H9 (cell line): Measurements from ENCODE around the gene IL20RA. TPM values are rescaled to one million over a fixed set of nuclear protein-coding genes. Genes with fewer than 3 reads are reported as not detected.

ENCODE experiments used
- DNase-seq: peaks from one replicate; pipeline ENCODE4 v3.0.0-alpha.2; 2017
- H2AFZ ChIP-seq: one replicate; pipeline ENCODE4 v1.6.1; 2013; ENCODE audit warnings: mild to moderate bottlenecking, low read length, control low read depth, moderate library complexity
- H2AK5ac ChIP-seq: 2 replicates; pipeline ENCODE4 v1.6.1; 2013; ENCODE audit warnings: low read length, control low read depth, mixed read lengths; ENCODE audit not compliant: insufficient read length
- H2BK120ac ChIP-seq: one replicate; pipeline ENCODE4 v1.6.1; 2013; ENCODE audit warnings: low read depth, mild to moderate bottlenecking, low read length, control low read depth, inconsistent platforms; ENCODE audit not compliant: poor library complexity, severe bottlenecking
- H2BK12ac ChIP-seq: 2 replicates; pipeline ENCODE4 v1.6.1; 2013; ENCODE audit warnings: low read length, control low read depth, mixed read lengths, low read depth; ENCODE audit not compliant: insufficient read length
- H2BK15ac ChIP-seq: 2 replicates; pipeline ENCODE4 v1.6.1; 2013; ENCODE audit warnings: low read depth, low read length, control low read depth
- H2BK20ac ChIP-seq: one replicate; pipeline ENCODE4 v1.6.1; 2013; ENCODE audit warnings: low read depth, mild to moderate bottlenecking, low read length, control low read depth, inconsistent platforms; ENCODE audit not compliant: poor library complexity, severe bottlenecking
- H2BK5ac ChIP-seq: 2 replicates; pipeline ENCODE4 v1.6.1; 2013; ENCODE audit warnings: low read length, control low read depth, mixed read lengths; ENCODE audit not compliant: insufficient read length
- H3K14ac ChIP-seq: 2 replicates; pipeline ENCODE4 v1.6.1; 2013; ENCODE audit warnings: low read length, control low read depth; ENCODE audit not compliant: insufficient read depth
- H3K18ac ChIP-seq: 2 replicates; pipeline ENCODE4 v1.6.1; 2013; ENCODE audit warnings: low read depth, mild to moderate bottlenecking, mixed read lengths, low read length, control low read depth; ENCODE audit not compliant: insufficient read length
- H3K23ac ChIP-seq: 2 replicates; pipeline ENCODE4 v1.6.1; 2013; ENCODE audit warnings: low read length, control low read depth, mixed read lengths, low read depth; ENCODE audit not compliant: insufficient read length
- H3K23me2 ChIP-seq: 2 replicates; pipeline ENCODE4 v1.6.1; 2013; ENCODE audit warnings: low read depth, mild to moderate bottlenecking, mixed read lengths, low read length, control low read depth; ENCODE audit not compliant: insufficient read length, poor library complexity, severe bottlenecking
- H3K27ac ChIP-seq: 2 replicates; pipeline ENCODE4 v1.5.1; 2013; ENCODE audit warnings: low read length, control low read depth, mixed read lengths, low read depth; ENCODE audit not compliant: insufficient read length
- H3K27me3 ChIP-seq: 2 replicates; pipeline ENCODE4 v1.6.1; 2013; ENCODE audit warnings: low read length, control low read depth, inconsistent platforms; ENCODE audit not compliant: insufficient read depth
- H3K4ac ChIP-seq: 2 replicates; pipeline ENCODE4 v1.6.1; 2013; ENCODE audit warnings: low read depth, mild to moderate bottlenecking, control low read depth, inconsistent platforms, low read length, moderate library complexity
- H3K4me1 ChIP-seq: 2 replicates; pipeline ENCODE4 v1.6.1; 2013; ENCODE audit warnings: low read length, control low read depth, inconsistent platforms; ENCODE audit not compliant: insufficient read depth
- H3K4me2 ChIP-seq: 2 replicates; pipeline ENCODE4 v1.6.1; 2013; ENCODE audit warnings: low read length, control low read depth, mixed read lengths; ENCODE audit not compliant: insufficient read length, insufficient read depth
- H3K56ac ChIP-seq: 2 replicates; pipeline ENCODE4 v1.6.1; 2013; ENCODE audit warnings: low read depth, mild to moderate bottlenecking, mixed read lengths, low read length, control low read depth; ENCODE audit not compliant: insufficient read length
- H3K79me1 ChIP-seq: 2 replicates; pipeline ENCODE4 v1.6.1; 2013; ENCODE audit warnings: low read depth, mild to moderate bottlenecking, moderate library complexity, low read length, control low read depth, inconsistent platforms; ENCODE audit not compliant: insufficient read depth, poor library complexity, severe bottlenecking
- H3K79me2 ChIP-seq: 2 replicates; pipeline ENCODE4 v1.6.1; 2013; ENCODE audit warnings: low read length, control low read depth, inconsistent platforms; ENCODE audit not compliant: insufficient read depth
- H3K9ac ChIP-seq: 2 replicates; pipeline ENCODE4 v1.6.1; 2013; ENCODE audit warnings: low read length, control low read depth, mixed read lengths; ENCODE audit not compliant: insufficient read length; ENCODE audit errors: extremely low read depth
- H3K9me3 ChIP-seq: one replicate; pipeline ENCODE4 v1.6.1; 2013; ENCODE audit warnings: low read depth, low read length, inconsistent platforms; ENCODE audit not compliant: control insufficient read depth
- H3T11ph ChIP-seq: one replicate; pipeline ENCODE4 v1.6.1; 2013; ENCODE audit warnings: mild to moderate bottlenecking, low read length, control low read depth, inconsistent platforms
- H4K20me1 ChIP-seq: one replicate; pipeline ENCODE4 v1.6.1; 2013; ENCODE audit not compliant: control insufficient read depth, insufficient read length, insufficient read depth
- H4K5ac ChIP-seq: 2 replicates; pipeline ENCODE4 v1.6.1; 2013; ENCODE audit warnings: low read depth, mild to moderate bottlenecking, mixed read lengths, low read length, control low read depth; ENCODE audit not compliant: insufficient read length
- H4K8ac ChIP-seq: replicated peaks from 2 replicates; pipeline ENCODE4 v1.6.1; 2013; ENCODE audit warnings: low read length, control low read depth, mixed read lengths, low read depth; ENCODE audit not compliant: insufficient read length
- H4K91ac ChIP-seq: 2 replicates; pipeline ENCODE4 v1.6.1; 2013; ENCODE audit warnings: low read depth, mild to moderate bottlenecking, moderate library complexity, mixed read lengths, low read length, control low read depth; ENCODE audit not compliant: insufficient read length
- H3K27ac Mint-ChIP-seq, 3 experiments: 2 replicates in 2 of 3; 3 replicates in 1 of 3; pipeline ENCODE4 v1.8.0; 2020 to 2021; ENCODE audit warnings: mixed read lengths in 3 of 3, mild to moderate bottlenecking in 1 of 3, moderate library complexity in 1 of 3
- H3K27me3 Mint-ChIP-seq: 2 replicates; pipeline ENCODE4 v1.8.0; 2021; ENCODE audit warnings: low read depth, mild to moderate bottlenecking, moderate library complexity, mixed read lengths
- H3K36me3 Mint-ChIP-seq, 3 experiments: 2 replicates in 2 of 3; 3 replicates in 1 of 3; pipeline ENCODE4 v1.8.0; 2020 to 2021; ENCODE audit warnings: low read depth in 3 of 3, mixed read lengths in 3 of 3; ENCODE audit not compliant: insufficient read depth in 1 of 3
- H3K4me1 Mint-ChIP-seq, 2 experiments: 2 replicates each; pipeline ENCODE4 v1.8.0; 2020; ENCODE audit warnings: mixed read lengths in 2 of 2
- H3K4me3 Mint-ChIP-seq, 2 experiments: 2 replicates in 1 of 2; 3 replicates in 1 of 2; pipeline ENCODE4 v1.8.0; 2020 to 2021; ENCODE audit warnings: mild to moderate bottlenecking in 2 of 2, mixed read lengths in 2 of 2, moderate library complexity in 1 of 2
- H3K9me3 Mint-ChIP-seq, 2 experiments: 2 replicates in 1 of 2; 3 replicates in 1 of 2; pipeline ENCODE4 v1.8.0; 2020; ENCODE audit warnings: mild to moderate bottlenecking in 2 of 2, mixed read lengths in 2 of 2, moderate library complexity in 1 of 2
- WGBS: extraction: QIAGEN DNeasy Blood & Tissue Kit; methylation state at CpG from one replicate; pipeline ENCODE4 v1.1.7; 2013; ENCODE audit warnings: missing lambda C conversion rate, low lambda C conversion rate, mixed read lengths; ENCODE audit not compliant: insufficient read length; ENCODE audit errors: extremely low coverage; 5-methylcytosine and 5-hydroxymethylcytosine counted together
- total RNA-seq: library from RNA; stranded (reverse); gene quantifications from 2 replicates; pipeline ENCODE4 v1.2.1, GENCODE V29; 2021
- TF ChIP-seq, protein P1 (sequence below): fragments of 200-600 bp; sonication (generic); conservative IDR thresholded peaks from 3 replicates; pipeline ENCODE4 v1.8.0; 2021; ENCODE audit warnings: antibody characterized with exemption, mild to moderate bottlenecking

The IL20RA gene
- total RNA-seq, 1 experiment from 2014 or later, result 0.74 TPM

GRCh38 chr6:136992113-136992512 lies 52.7 kb downstream of the IL20RA start:
- no peaks in the 10 kb centered on the region for H3K79me2 ChIP-seq
- H3K27ac Mint-ChIP-seq, result no peak overlapping the region
- no peaks in the 10 kb centered on the region for H4K20me1 ChIP-seq
- no peak overlapping the region for H3K4me2 ChIP-seq
- no peaks in the 10 kb centered on the region for H3K9me3 Mint-ChIP-seq
- no peak overlapping the region for H3K23ac ChIP-seq
- no peak overlapping the region for H2AFZ ChIP-seq
- H3K4ac ChIP-seq, result no peak overlapping the region
- H2BK12ac ChIP-seq, result no peak overlapping the region
- no peak overlapping the region for H4K5ac ChIP-seq
- no peak overlapping the region for H4K8ac ChIP-seq
- H2BK15ac ChIP-seq, result no peak overlapping the region
- H2BK20ac ChIP-seq, result no peak overlapping the region
- no peak overlapping the region for H3K18ac ChIP-seq
- no peak overlapping the region for H2BK120ac ChIP-seq
- H3T11ph ChIP-seq, result no peak overlapping the region
- no peak overlapping the region for H3K56ac ChIP-seq
- H3K4me1 ChIP-seq, result peaks cover 7% of the 10 kb centered on the region; the same call in 1 of the 2 replicates
- no peaks in the 10 kb centered on the region for H3K36me3 Mint-ChIP-seq
- H3K9ac ChIP-seq, result no peak overlapping the region
- no peak overlapping the region for H3K14ac ChIP-seq
- no peaks in the 10 kb centered on the region for H3K79me1 ChIP-seq
- no peak overlapping the region for H3K27ac ChIP-seq
- DNase-seq, result no peak
- no peak overlapping the region for H2BK5ac ChIP-seq
- WGBS, result no CpG with 5 or more reads among the region's 3 CpGs
- H2AK5ac ChIP-seq, result no peak overlapping the region
- H3K27me3 Mint-ChIP-seq, result peaks cover 1% of the 10 kb centered on the region; the same call in 1 of the 2 replicates
- H3K23me2 ChIP-seq, result peaks cover 7% of the 10 kb centered on the region
- peaks cover 27 to 30% of the 10 kb centered on the region in 2 experiments for H3K4me1 Mint-ChIP-seq
- H3K9me3 ChIP-seq, result no peaks in the 10 kb centered on the region
- TF ChIP-seq, protein P1, sequence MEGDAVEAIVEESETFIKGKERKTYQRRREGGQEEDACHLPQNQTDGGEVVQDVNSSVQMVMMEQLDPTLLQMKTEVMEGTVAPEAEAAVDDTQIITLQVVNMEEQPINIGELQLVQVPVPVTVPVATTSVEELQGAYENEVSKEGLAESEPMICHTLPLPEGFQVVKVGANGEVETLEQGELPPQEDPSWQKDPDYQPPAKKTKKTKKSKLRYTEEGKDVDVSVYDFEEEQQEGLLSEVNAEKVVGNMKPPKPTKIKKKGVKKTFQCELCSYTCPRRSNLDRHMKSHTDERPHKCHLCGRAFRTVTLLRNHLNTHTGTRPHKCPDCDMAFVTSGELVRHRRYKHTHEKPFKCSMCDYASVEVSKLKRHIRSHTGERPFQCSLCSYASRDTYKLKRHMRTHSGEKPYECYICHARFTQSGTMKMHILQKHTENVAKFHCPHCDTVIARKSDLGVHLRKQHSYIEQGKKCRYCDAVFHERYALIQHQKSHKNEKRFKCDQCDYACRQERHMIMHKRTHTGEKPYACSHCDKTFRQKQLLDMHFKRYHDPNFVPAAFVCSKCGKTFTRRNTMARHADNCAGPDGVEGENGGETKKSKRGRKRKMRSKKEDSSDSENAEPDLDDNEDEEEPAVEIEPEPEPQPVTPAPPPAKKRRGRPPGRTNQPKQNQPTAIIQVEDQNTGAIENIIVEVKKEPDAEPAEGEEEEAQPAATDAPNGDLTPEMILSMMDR, result no peak
- no peak overlapping the region for H3K4me3 Mint-ChIP-seq
- H4K91ac ChIP-seq, result no peak overlapping the region
- H3K27me3 ChIP-seq, result no peaks in the 10 kb centered on the region
